ENCODE results near the gene PRKCH. TPM values are rescaled to one million over a fixed set of nuclear protein-coding genes. Genes with fewer than 3 reads are reported as not detected.
A peak's percentile ranks its signal among the peaks of the same experiment; 100 is the strongest.

Gene PRKCH
- total RNA-seq, 1 experiment from 2014 or later: 18.3 TPM

- Mint-ChIP-seq H3K9me3 (ENCODE audit: unreplicated experiment) (no peaks in the 10 kb centered on the region), H3K27ac (ENCODE audit: unreplicated experiment) (no peak overlapping the region), H3K36me3 (ENCODE audit: insufficient read depth, unreplicated experiment) (peaks cover 10% of the 10 kb centered on the region), H3K4me3 (ENCODE audit: unreplicated experiment) (no peak overlapping the region), H3K27me3 (ENCODE audit: insufficient read depth, unreplicated experiment) (no peaks in the 10 kb centered on the region), H3K4me1 (ENCODE audit: low read depth, unreplicated experiment) (no peaks in the 10 kb centered on the region)
- no TSS peak for BruUV-seq (replicated peaks)
- Histone ChIP-seq H3K9me3 (no peaks in the 10 kb centered on the region), H3K36me3 (ENCODE audit: control insufficient read depth, insufficient read depth, low read length) (no peaks in the 10 kb centered on the region), H3K4me3 (ENCODE audit: low read depth, low read length) (no peak overlapping the region), H3K27me3 (replicated peaks; ENCODE audit: control insufficient read depth, insufficient read depth, low read length) (no peaks in the 10 kb centered on the region), H3K4me1 (no peaks in the 10 kb centered on the region)
- CTCF ChIA-PET: no interaction called here
- POLR2A ChIA-PET: no interaction called here
- intact Hi-C loops (cut with micrococcal nuclease; ENCODE audit: unreplicated experiment): loop anchor here (1.0 to 2.0 kb wide), 4 partner anchors 17 to 671 kb away; no protein-coding TSS in a partner anchor
- TF ChIP-seq, protein P1, sequence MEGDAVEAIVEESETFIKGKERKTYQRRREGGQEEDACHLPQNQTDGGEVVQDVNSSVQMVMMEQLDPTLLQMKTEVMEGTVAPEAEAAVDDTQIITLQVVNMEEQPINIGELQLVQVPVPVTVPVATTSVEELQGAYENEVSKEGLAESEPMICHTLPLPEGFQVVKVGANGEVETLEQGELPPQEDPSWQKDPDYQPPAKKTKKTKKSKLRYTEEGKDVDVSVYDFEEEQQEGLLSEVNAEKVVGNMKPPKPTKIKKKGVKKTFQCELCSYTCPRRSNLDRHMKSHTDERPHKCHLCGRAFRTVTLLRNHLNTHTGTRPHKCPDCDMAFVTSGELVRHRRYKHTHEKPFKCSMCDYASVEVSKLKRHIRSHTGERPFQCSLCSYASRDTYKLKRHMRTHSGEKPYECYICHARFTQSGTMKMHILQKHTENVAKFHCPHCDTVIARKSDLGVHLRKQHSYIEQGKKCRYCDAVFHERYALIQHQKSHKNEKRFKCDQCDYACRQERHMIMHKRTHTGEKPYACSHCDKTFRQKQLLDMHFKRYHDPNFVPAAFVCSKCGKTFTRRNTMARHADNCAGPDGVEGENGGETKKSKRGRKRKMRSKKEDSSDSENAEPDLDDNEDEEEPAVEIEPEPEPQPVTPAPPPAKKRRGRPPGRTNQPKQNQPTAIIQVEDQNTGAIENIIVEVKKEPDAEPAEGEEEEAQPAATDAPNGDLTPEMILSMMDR (IDR thresholded peaks at IDR 0.05; ENCODE audit: insufficient read depth in 1 of 2, low read depth in 1 of 2, low read length in 1 of 2, severe bottlenecking in 1 of 2, unreplicated experiment in 1 of 2): peak; percentile 84 to 87
- peak; percentile 74 to 78 for DNase-seq
Measured at GRCh38 chr14:61456720-61457119, 135.3 kb downstream of the PRKCH start.

- CTCF ChIA-PET: interaction anchor here (0.6 kb wide), 1 partner anchor 99 kb away, joined by 4 read pairs; no protein-coding TSS in a partner anchor
- intact Hi-C loops (cut with micrococcal nuclease; ENCODE audit: unreplicated experiment): no loop called here
- Histone ChIP-seq H3K9me3 (no peaks in the 10 kb centered on the region), H3K27me3 (replicated peaks; ENCODE audit: control insufficient read depth, insufficient read depth, low read length) (no peaks in the 10 kb centered on the region), H3K36me3 (ENCODE audit: control insufficient read depth, insufficient read depth, low read length) (no peaks in the 10 kb centered on the region), H3K4me1 (no peaks in the 10 kb centered on the region), H3K4me3 (ENCODE audit: low read depth, low read length) (no peak overlapping the region)
- no peak for DNase-seq
- BruUV-seq (replicated peaks): no TSS peak
- peaks cover 10% of the 10 kb centered on the region for H3K36me3 Mint-ChIP-seq (ENCODE audit: insufficient read depth, unreplicated experiment)
- no peaks in the 10 kb centered on the region for H3K27me3 Mint-ChIP-seq (ENCODE audit: insufficient read depth, unreplicated experiment)
- no peaks in the 10 kb centered on the region for H3K4me1 Mint-ChIP-seq (ENCODE audit: low read depth, unreplicated experiment)
- no peaks in the 10 kb centered on the region for H3K9me3 Mint-ChIP-seq (ENCODE audit: unreplicated experiment)
- POLR2A ChIA-PET: no interaction called here
- TF ChIP-seq, protein P1 (IDR thresholded peaks at IDR 0.05; ENCODE audit: insufficient read depth in 1 of 2, low read depth in 1 of 2, low read length in 1 of 2, severe bottlenecking in 1 of 2, unreplicated experiment in 1 of 2): no peak
- no peak overlapping the region for H3K4me3 Mint-ChIP-seq (ENCODE audit: unreplicated experiment)
- no peak overlapping the region for H3K27ac Mint-ChIP-seq (ENCODE audit: unreplicated experiment)
Measured at GRCh38 chr14:61458766-61459165, 137.4 kb downstream of the PRKCH start.

GRCh38 chr14:61459229-61459628 is 137.8 kb downstream of the PRKCH start:
- TF ChIP-seq, protein P1 (IDR thresholded peaks at IDR 0.05; ENCODE audit: insufficient read depth in 1 of 2, low read depth in 1 of 2, low read length in 1 of 2, severe bottlenecking in 1 of 2, unreplicated experiment in 1 of 2): no peak
- no peaks in the 10 kb centered on the region for H3K4me1 ChIP-seq
- H3K27me3 ChIP-seq (replicated peaks; ENCODE audit: control insufficient read depth, insufficient read depth, low read length): no peaks in the 10 kb centered on the region
- Mint-ChIP-seq H3K36me3 (ENCODE audit: insufficient read depth, unreplicated experiment) (peaks cover 10% of the 10 kb centered on the region), H3K4me3 (ENCODE audit: unreplicated experiment) (no peak overlapping the region), H3K27ac (ENCODE audit: unreplicated experiment) (no peak overlapping the region), H3K9me3 (ENCODE audit: unreplicated experiment) (no peaks in the 10 kb centered on the region), H3K27me3 (ENCODE audit: insufficient read depth, unreplicated experiment) (no peaks in the 10 kb centered on the region), H3K4me1 (ENCODE audit: low read depth, unreplicated experiment) (no peaks in the 10 kb centered on the region)
- no peak overlapping the region for H3K4me3 ChIP-seq (ENCODE audit: low read depth, low read length)
- DNase-seq: peak in 1 of 2 experiments; percentile 12
- intact Hi-C loops (cut with micrococcal nuclease; ENCODE audit: unreplicated experiment): no loop called here
- no peaks in the 10 kb centered on the region for H3K36me3 ChIP-seq (ENCODE audit: control insufficient read depth, insufficient read depth, low read length)
- H3K9me3 ChIP-seq: no peaks in the 10 kb centered on the region
- POLR2A ChIA-PET: no interaction called here
- CTCF ChIA-PET: interaction anchor here (0.6 kb wide), 1 partner anchor 98 kb away, joined by 4 read pairs; no protein-coding TSS in a partner anchor
- BruUV-seq (replicated peaks): no TSS peak
